Measurements from ENCODE around the gene INSC.

DNA sequence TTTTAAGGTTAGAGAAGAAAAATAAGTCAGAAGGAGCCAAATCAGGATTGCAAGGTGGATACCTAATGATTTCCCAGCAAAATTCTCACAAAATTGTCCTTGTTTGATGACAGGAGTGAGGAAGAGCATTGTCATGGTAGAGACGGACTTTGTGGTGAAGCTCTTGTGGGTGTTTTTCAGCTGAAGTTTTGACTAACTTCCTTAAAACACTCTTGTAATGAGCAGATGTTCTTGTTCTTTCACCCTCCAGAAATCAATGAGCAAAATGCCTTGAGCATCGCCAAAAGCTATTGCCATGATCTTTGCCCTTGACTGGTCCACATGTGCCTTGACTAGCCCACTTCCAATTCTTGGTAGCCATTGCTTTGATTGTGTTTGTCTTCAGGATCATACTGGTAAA is 21.3 kb upstream of the INSC start:
- TF ChIP-seq, protein P1, sequence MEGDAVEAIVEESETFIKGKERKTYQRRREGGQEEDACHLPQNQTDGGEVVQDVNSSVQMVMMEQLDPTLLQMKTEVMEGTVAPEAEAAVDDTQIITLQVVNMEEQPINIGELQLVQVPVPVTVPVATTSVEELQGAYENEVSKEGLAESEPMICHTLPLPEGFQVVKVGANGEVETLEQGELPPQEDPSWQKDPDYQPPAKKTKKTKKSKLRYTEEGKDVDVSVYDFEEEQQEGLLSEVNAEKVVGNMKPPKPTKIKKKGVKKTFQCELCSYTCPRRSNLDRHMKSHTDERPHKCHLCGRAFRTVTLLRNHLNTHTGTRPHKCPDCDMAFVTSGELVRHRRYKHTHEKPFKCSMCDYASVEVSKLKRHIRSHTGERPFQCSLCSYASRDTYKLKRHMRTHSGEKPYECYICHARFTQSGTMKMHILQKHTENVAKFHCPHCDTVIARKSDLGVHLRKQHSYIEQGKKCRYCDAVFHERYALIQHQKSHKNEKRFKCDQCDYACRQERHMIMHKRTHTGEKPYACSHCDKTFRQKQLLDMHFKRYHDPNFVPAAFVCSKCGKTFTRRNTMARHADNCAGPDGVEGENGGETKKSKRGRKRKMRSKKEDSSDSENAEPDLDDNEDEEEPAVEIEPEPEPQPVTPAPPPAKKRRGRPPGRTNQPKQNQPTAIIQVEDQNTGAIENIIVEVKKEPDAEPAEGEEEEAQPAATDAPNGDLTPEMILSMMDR (IDR thresholded peaks at IDR 0.05): no peak
- no peak for TF ChIP-seq POLR2AphosphoS5 (IDR thresholded peaks at IDR 0.05)
- no peak for TF ChIP-seq POLR2A (IDR thresholded peaks at IDR 0.05)
- no peak for TF ChIP-seq EP300 (IDR thresholded peaks at IDR 0.05)

All from gastroesophageal sphincter (tissue), 3 donors.